NCI-H69 (cell line): ENCODE data around the gene CTDSP2.
"Not testable (repeated sequence)": the region's sequence is repeated elsewhere in the genome, so short reads cannot be mapped to it uniquely, and the experiment has no call there.

Experiments
- DNase-seq: peaks from one replicate; lab custom pipeline; 2025; lab: John Stamatoyannopoulos, UW

CTDSP2 gene

GRCh38 chr12:57846577-57847319 is at the start of gene CTDSP2:
CTDSP2 (minus strand) TSS chr12:57846729; CDS start chr12:57846435, 294 bp downstream.
- DNase-seq = peak; percentile 99

- DNase-seq = peak; percentile 52
Observed at GRCh38 chr12:57896115-57896433, 49.5 kb upstream of the CTDSP2 start.

GRCh38 chr12:57895389-57896114 is 49.0 kb upstream of the CTDSP2 start:
- DNase-seq = peak; percentile 26

- peak; percentile 66 for DNase-seq
Observed at GRCh38 chr12:57894399-57895292, 48.1 kb upstream of the CTDSP2 start.

- DNase-seq = no peak
Observed at GRCh38 chr12:57893431-57894353, 47.2 kb upstream of the CTDSP2 start.

GRCh38 chr12:57892232-57892972 is 45.9 kb upstream of the CTDSP2 start:
- DNase-seq = no peak

- no peak for DNase-seq
Observed at GRCh38 chr12:57891542-57892228, 45.2 kb upstream of the CTDSP2 start.

GRCh38 chr12:57890191-57891115 is 43.9 kb upstream of the CTDSP2 start:
- peak; percentile 33 for DNase-seq

- peak; percentile 32 for DNase-seq
Observed at GRCh38 chr12:57889500-57889989, 43.0 kb upstream of the CTDSP2 start.

- peak; percentile 95 for DNase-seq
Observed at GRCh38 chr12:57888409-57889157, 42.1 kb upstream of the CTDSP2 start.

- peak; percentile 66 for DNase-seq
Observed at GRCh38 chr12:57887631-57888408, 41.3 kb upstream of the CTDSP2 start.

- DNase-seq = not testable (repeated sequence)
Observed at GRCh38 chr12:57886964-57887363, 40.4 kb upstream of the CTDSP2 start.

GRCh38 chr12:57886542-57886941 is 40.0 kb upstream of the CTDSP2 start:
- DNase-seq = peak; percentile 12

- no peak for DNase-seq
Observed at GRCh38 chr12:57885207-57885606, 38.7 kb upstream of the CTDSP2 start.

GRCh38 chr12:57883700-57884099 is 37.2 kb upstream of the CTDSP2 start:
- no peak for DNase-seq

GRCh38 chr12:57883057-57883456 is 36.5 kb upstream of the CTDSP2 start:
- no peak for DNase-seq

- no peak for DNase-seq
Observed at GRCh38 chr12:57882575-57882974, 36.0 kb upstream of the CTDSP2 start.
